ENCODE data around the gene SLC15A4. TPM values are rescaled to one million over a fixed set of nuclear protein-coding genes. Genes with fewer than 3 reads are reported as not detected.

The SLC15A4 gene
- total and polyA plus RNA-seq, 9 of the 15 experiments (the other 6 are each of a cell fraction or from before 2014, with no cell fraction given), result 5.5 to 20.8 (median 10.1) TPM

- TF ChIP-seq DEAF1 (CRISPR knock-in tag; IDR thresholded peaks at IDR 0.05) (no peak), UBTF (IDR thresholded peaks at IDR 0.05; ENCODE audit: borderline replicate concordance in 1 of 2, low read depth in 2 of 2, low read length in 2 of 2) (no peak), BHLHE40 (IDR thresholded peaks at IDR 0.05; ENCODE audit: low read length) (no peak), NFXL1 (CRISPR knock-in tag; IDR thresholded peaks at IDR 0.05) (no peak), RUNX1 (IDR thresholded peaks at IDR 0.05; ENCODE audit: low read depth) (no peak), MCM7 (IDR thresholded peaks at IDR 0.05) (no peak)
These were observed 7.2 kb downstream of the SLC15A4 start (continued) for GRCh38 chr12:128816643-128816920.
